GM06990 (cell line): ENCODE data around the gene SLC8B1.

Experiments used
- DNase-seq: peaks from one replicate; pipeline ENCODE4 v3.0.0-alpha.2; 2011; ENCODE audit not compliant: insufficient read length; ENCODE audit errors: extremely low read depth
- H3K27me3 ChIP-seq: replicated peaks from 2 replicates; pipeline ENCODE4 v1.6.0; 2011; ENCODE audit warnings: low read length; ENCODE audit not compliant: control insufficient read depth, insufficient read depth
- H3K36me3 ChIP-seq: 2 replicates; pipeline ENCODE4 v1.5.1; 2011; ENCODE audit warnings: low read length; ENCODE audit not compliant: control insufficient read depth, insufficient read depth
- H3K4me3 ChIP-seq: replicated peaks from 2 replicates; pipeline ENCODE4 v1.5.1; 2011; ENCODE audit warnings: low read depth, mild to moderate bottlenecking, control low read depth, low read length
- CTCF ChIP-seq: IDR thresholded peaks from 2 replicates; pipeline ENCODE4 v1.5.1; 2011; ENCODE audit warnings: low read length, control low read depth, mild to moderate bottlenecking, inconsistent platforms; ENCODE audit not compliant: insufficient read depth, poor library complexity, severe bottlenecking

SLC8B1 gene

GRCh38 chr12:113348849-113349536 is 14.1 kb upstream of the SLC8B1 start:
- Histone ChIP-seq H3K27me3 (no peaks in the 10 kb centered on the region; the same call in none of the 2 replicates), H3K36me3 (no peaks in the 10 kb centered on the region), H3K4me3 (no peak overlapping the region)
- TF ChIP-seq CTCF: no peak
- no peak for DNase-seq

GRCh38 chr12:113347892-113348291 is 13.0 kb upstream of the SLC8B1 start:
- H3K4me3 ChIP-seq: no peak overlapping the region
- TF ChIP-seq CTCF: no peak
- H3K36me3 ChIP-seq: no peaks in the 10 kb centered on the region
- H3K27me3 ChIP-seq: no peaks in the 10 kb centered on the region; the same call in none of the 2 replicates
- DNase-seq: no peak

- DNase-seq: no peak
- H3K27me3 ChIP-seq: no peaks in the 10 kb centered on the region; the same call in none of the 2 replicates
- no peak overlapping the region for H3K4me3 ChIP-seq
- TF ChIP-seq CTCF: no peak
- no peaks in the 10 kb centered on the region for H3K36me3 ChIP-seq
Observed at GRCh38 chr12:113347107-113347506, 12.2 kb upstream of the SLC8B1 start.

GRCh38 chr12:113346353-113346752 is 11.4 kb upstream of the SLC8B1 start:
- no peak for DNase-seq
- Histone ChIP-seq H3K4me3 (no peak overlapping the region), H3K36me3 (no peaks in the 10 kb centered on the region), H3K27me3 (no peaks in the 10 kb centered on the region; the same call in 1 of the 2 replicates)
- TF ChIP-seq CTCF: no peak

- no peak for TF ChIP-seq CTCF
- Histone ChIP-seq H3K27me3 (no peaks in the 10 kb centered on the region; the same call in 1 of the 2 replicates), H3K4me3 (no peak overlapping the region), H3K36me3 (no peaks in the 10 kb centered on the region)
- DNase-seq: no peak
Observed at GRCh38 chr12:113345318-113345717, 10.4 kb upstream of the SLC8B1 start.
